NB4 (cell line): ENCODE results near the gene THRAP3.

ENCODE experiments used
- DNase-seq: peaks from one replicate; pipeline ENCODE4 v3.0.0; 2010; ENCODE audit warnings: low read depth
- H3K4me3 ChIP-seq: one replicate; pipeline ENCODE4 v1.5.1; 2011; ENCODE audit warnings: mild to moderate bottlenecking, low read depth, low read length, moderate library complexity
- MYC ChIP-seq: IDR thresholded peaks from 2 replicates; pipeline ENCODE4 v1.6.1; 2011; ENCODE audit warnings: low read depth, low read length
- POLR2A ChIP-seq: IDR thresholded peaks from 2 replicates; pipeline ENCODE4 v1.6.1; 2011; ENCODE audit warnings: mild to moderate bottlenecking; ENCODE audit not compliant: insufficient read length; ENCODE audit errors: extremely low read depth
- TF ChIP-seq, protein P1 (sequence below): IDR thresholded peaks from 2 replicates; pipeline ENCODE4 v1.6.1; 2011; ENCODE audit warnings: low read depth, low read length
- TF ChIP-seq, protein P2 (sequence below): IDR thresholded peaks from one replicate; pipeline ENCODE4 v1.5.1; 2012; ENCODE audit warnings: low read depth, low read length

THRAP3 gene

DNA sequence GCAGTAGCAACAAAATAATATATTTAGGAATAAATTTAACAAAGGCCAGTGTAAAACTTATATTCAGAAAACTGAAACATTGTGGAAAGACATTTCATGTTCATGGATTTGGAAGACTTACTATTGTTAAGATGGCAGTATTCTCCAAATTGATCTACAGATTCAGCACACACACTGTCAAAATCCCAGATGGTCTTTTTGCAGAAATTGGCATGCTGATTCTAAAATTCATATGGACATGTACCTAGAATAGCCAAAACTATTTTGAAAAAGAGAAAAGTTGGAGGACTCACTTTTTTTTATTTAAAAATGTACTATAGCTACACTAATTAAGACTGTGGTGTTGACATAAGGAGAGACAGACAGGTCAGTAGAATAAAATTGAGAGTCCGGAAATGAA, 50.0 kb downstream of the THRAP3 start:
- no peak for DNase-seq
- TF ChIP-seq, protein P1, sequence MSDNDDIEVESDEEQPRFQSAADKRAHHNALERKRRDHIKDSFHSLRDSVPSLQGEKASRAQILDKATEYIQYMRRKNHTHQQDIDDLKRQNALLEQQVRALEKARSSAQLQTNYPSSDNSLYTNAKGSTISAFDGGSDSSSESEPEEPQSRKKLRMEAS: no peak
- TF ChIP-seq, protein P2, sequence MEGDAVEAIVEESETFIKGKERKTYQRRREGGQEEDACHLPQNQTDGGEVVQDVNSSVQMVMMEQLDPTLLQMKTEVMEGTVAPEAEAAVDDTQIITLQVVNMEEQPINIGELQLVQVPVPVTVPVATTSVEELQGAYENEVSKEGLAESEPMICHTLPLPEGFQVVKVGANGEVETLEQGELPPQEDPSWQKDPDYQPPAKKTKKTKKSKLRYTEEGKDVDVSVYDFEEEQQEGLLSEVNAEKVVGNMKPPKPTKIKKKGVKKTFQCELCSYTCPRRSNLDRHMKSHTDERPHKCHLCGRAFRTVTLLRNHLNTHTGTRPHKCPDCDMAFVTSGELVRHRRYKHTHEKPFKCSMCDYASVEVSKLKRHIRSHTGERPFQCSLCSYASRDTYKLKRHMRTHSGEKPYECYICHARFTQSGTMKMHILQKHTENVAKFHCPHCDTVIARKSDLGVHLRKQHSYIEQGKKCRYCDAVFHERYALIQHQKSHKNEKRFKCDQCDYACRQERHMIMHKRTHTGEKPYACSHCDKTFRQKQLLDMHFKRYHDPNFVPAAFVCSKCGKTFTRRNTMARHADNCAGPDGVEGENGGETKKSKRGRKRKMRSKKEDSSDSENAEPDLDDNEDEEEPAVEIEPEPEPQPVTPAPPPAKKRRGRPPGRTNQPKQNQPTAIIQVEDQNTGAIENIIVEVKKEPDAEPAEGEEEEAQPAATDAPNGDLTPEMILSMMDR: no peak
- no peak for TF ChIP-seq POLR2A
- no peak for TF ChIP-seq MYC
- H3K4me3 ChIP-seq: no peak overlapping the region

- H3K4me3 ChIP-seq: no peak overlapping the region
- DNase-seq: no peak
- TF ChIP-seq, protein P2: no peak
- TF ChIP-seq, protein P1: no peak
- TF ChIP-seq POLR2A (no peak), MYC (no peak)
Observed at GRCh38 chr1:36276688-36277087, 52.4 kb downstream of the THRAP3 start.

GRCh38 chr1:36279110-36279788, 55.0 kb downstream of the THRAP3 start:
- no peak for DNase-seq
- H3K4me3 ChIP-seq: no peak overlapping the region
- TF ChIP-seq, protein P2: no peak
- TF ChIP-seq POLR2A (no peak), MYC (no peak)
- TF ChIP-seq, protein P1: no peak

- no peak overlapping the region for H3K4me3 ChIP-seq
- TF ChIP-seq MYC (no peak), POLR2A (no peak)
- TF ChIP-seq, protein P2: no peak
- TF ChIP-seq, protein P1: no peak
- DNase-seq: no peak
Observed at GRCh38 chr1:36279789-36280296, 55.6 kb downstream of the THRAP3 start.

DNA sequence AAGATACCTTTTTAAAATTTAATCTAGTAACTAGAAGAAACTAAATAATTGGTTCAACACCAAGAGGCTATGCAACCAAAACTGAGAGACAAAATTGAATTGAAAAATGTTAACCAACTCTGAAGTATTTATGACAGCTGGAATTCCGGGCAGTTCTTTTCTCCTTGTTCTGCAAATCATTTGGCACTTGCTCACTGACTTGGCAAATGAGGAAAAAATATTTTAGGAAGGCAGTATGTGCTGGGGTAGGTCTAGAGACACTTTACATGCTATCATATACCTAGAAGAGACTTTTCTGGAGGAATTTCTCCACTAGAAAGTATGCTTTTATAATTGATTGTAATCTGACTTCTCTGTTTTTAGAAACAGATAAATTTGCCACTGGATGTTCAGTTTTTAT, 59.8 kb downstream of the THRAP3 start:
- no peak overlapping the region for H3K4me3 ChIP-seq
- no peak for DNase-seq
- TF ChIP-seq, protein P1: no peak
- TF ChIP-seq, protein P2: no peak
- TF ChIP-seq POLR2A (no peak), MYC (no peak)
